Measurements from ENCODE around the gene ETV5. TPM values are rescaled to one million over a fixed set of nuclear protein-coding genes. Genes with fewer than 3 reads are reported as not detected.

Gene ETV5
- total RNA-seq, 1 donor from 2014 or later: 17.1 TPM

DNA sequence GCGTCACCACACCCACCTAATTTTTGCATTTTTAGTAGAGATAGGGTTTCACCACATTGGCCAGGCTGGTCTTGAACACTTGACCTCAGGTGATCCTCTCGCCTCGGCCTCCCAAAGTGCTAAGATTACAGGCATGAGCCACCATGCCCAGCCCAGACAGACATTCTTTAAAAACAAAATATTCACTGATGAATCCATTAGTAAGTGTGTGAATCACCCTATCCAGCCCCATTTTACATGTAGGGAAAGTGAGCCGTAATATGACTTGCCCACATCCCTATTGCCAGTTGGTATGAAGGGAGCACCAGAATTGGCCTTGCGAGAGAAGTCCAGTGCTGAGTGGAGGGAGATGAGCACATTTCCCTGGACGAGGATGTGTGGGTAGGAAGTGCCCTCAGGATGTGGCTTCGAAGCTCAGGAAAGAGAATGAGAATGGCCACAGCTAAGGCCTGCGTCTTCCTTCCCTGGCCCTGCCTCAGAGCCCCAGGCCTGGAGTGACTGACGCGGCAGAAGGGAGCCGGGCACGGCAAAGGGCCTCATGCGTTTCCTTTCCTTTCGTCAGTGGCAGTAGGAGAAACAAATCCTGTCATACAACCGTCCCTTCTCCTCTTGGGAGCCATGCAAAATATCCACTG, 28.3 kb upstream of the ETV5 start:
- no peak for DNase-seq (ENCODE audit: low read depth)
- TF ChIP-seq, protein P1, sequence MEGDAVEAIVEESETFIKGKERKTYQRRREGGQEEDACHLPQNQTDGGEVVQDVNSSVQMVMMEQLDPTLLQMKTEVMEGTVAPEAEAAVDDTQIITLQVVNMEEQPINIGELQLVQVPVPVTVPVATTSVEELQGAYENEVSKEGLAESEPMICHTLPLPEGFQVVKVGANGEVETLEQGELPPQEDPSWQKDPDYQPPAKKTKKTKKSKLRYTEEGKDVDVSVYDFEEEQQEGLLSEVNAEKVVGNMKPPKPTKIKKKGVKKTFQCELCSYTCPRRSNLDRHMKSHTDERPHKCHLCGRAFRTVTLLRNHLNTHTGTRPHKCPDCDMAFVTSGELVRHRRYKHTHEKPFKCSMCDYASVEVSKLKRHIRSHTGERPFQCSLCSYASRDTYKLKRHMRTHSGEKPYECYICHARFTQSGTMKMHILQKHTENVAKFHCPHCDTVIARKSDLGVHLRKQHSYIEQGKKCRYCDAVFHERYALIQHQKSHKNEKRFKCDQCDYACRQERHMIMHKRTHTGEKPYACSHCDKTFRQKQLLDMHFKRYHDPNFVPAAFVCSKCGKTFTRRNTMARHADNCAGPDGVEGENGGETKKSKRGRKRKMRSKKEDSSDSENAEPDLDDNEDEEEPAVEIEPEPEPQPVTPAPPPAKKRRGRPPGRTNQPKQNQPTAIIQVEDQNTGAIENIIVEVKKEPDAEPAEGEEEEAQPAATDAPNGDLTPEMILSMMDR (conservative IDR thresholded peaks at IDR 0.05; ENCODE audit: low read depth, low read length): no peak
- no peak overlapping the region for H3K4me3 ChIP-seq (ENCODE audit: low read depth, low read length)

- DNase-seq (ENCODE audit: low read depth): no peak
- TF ChIP-seq, protein P1 (conservative IDR thresholded peaks at IDR 0.05; ENCODE audit: low read depth, low read length): no peak
- H3K4me3 ChIP-seq (ENCODE audit: low read depth, low read length): no peak overlapping the region
These were observed 25.1 kb upstream of the ETV5 start for GRCh38 chr3:186133980-186134379.

DNA sequence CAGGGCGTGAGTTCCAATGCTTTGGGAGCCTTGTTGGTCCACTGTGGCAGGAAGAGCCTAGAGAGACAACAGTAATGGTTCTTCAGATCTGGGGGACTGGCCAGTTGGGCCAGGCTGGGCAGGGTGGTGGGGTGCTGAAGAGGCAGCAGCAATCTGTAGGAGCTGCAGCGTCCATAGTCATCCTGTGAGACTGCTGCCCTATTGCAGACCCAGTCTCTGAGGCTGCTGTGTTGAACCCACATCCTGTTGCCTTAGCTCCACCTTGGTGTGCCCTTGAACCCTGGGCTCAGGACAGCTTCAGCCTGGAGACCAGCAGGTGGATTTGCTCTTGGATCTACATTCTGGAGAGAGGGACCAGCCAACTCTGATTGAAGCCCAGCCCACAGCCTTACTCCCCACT, 23.6 kb upstream of the ETV5 start:
- TF ChIP-seq, protein P1 (conservative IDR thresholded peaks at IDR 0.05; ENCODE audit: low read depth, low read length): no peak
- no peak for DNase-seq (ENCODE audit: low read depth)
- no peak overlapping the region for H3K4me3 ChIP-seq (ENCODE audit: low read depth, low read length)

DNA sequence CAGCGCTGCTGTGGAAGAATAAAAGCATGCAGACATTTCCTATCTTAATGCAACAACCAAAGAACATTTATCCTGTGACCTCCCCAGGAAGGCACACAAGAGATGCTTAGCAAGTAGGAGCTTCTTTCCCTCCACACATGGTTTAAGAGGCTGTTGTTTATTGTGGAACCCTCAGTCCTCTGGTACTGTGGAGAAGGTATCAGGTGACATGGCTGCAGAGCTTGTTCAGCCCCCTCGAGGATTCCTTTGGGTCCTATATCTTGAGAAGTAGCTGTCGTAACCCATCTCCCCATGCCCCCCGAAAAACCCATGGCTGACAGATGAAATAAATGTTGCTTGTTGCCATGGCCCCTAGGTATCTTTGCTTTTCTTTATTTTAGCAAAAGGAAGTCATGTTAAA, 20.3 kb upstream of the ETV5 start:
- TF ChIP-seq, protein P1 (conservative IDR thresholded peaks at IDR 0.05; ENCODE audit: low read depth, low read length): no peak
- no peak overlapping the region for H3K4me3 ChIP-seq (ENCODE audit: low read depth, low read length)
- no peak for DNase-seq (ENCODE audit: low read depth)

GRCh38 chr3:186128158-186128557, 19.3 kb upstream of the ETV5 start:
- TF ChIP-seq, protein P1 (conservative IDR thresholded peaks at IDR 0.05; ENCODE audit: low read depth, low read length): no peak
- H3K4me3 ChIP-seq (ENCODE audit: low read depth, low read length): no peak overlapping the region
- no peak for DNase-seq (ENCODE audit: low read depth)

GRCh38 chr3:186127463-186127862, 18.6 kb upstream of the ETV5 start:
- no peak for DNase-seq (ENCODE audit: low read depth)
- TF ChIP-seq, protein P1 (conservative IDR thresholded peaks at IDR 0.05; ENCODE audit: low read depth, low read length): no peak
- H3K4me3 ChIP-seq (ENCODE audit: low read depth, low read length): no peak overlapping the region

DNA sequence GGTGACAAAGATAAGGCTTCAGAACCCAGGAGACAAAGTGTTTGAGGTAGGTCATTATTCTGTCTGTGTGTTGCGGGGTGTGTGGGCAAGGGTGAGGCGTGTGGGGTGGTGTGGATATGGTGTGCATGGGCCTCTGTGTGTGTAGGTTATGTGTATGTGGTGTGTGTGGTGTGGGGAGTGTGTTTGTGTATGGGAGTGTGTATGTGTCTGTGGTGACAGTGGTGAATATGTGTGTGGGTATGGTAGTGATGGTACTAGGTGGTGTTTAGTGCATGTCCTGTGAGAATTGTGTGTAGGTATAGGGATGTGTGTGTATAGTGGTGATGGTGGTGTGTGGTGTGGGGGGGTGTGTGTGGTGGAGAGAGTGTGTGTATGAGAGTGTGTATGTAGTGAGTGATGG, 16.2 kb upstream of the ETV5 start:
- DNase-seq (ENCODE audit: low read depth): no peak
- H3K4me3 ChIP-seq (ENCODE audit: low read depth, low read length): no peak overlapping the region
- TF ChIP-seq, protein P1 (conservative IDR thresholded peaks at IDR 0.05; ENCODE audit: low read depth, low read length): no peak

Data from epithelial cell of proximal tubule (primary cell).